Suppressor macrophage (primary cell): ENCODE data around the gene CDC42EP3.
A peak's percentile ranks its signal among the peaks of the same experiment; 100 is the strongest.

ENCODE experiments used
- DNase-seq, 4 experiments: peaks; one replicate each; pipeline ENCODE4 v3.0.0-alpha.2; 2020 to 2022

The CDC42EP3 gene

GRCh38 chr2:37617119-37617892, 54.1 kb downstream of the CDC42EP3 start:
- peak in 3 of 4 experiments; percentile 48 to 56 (median 55) for DNase-seq

GRCh38 chr2:37616677-37617005, 54.8 kb downstream of the CDC42EP3 start:
- DNase-seq: no peak

GRCh38 chr2:37615804-37616676, 55.4 kb downstream of the CDC42EP3 start:
- peak in 3 of 4 experiments; percentile 55 to 69 (median 61) for DNase-seq

GRCh38 chr2:37614061-37614738, 57.2 kb downstream of the CDC42EP3 start:
- DNase-seq: peak in 3 of 4 experiments; percentile 41 to 56 (median 51)

GRCh38 chr2:37612382-37612781, 59.1 kb downstream of the CDC42EP3 start:
- DNase-seq: no peak

- DNase-seq: no peak
Measured at GRCh38 chr2:37610638-37611289, 60.7 kb downstream of the CDC42EP3 start.

- DNase-seq: no peak
Measured at GRCh38 chr2:37609782-37610181, 61.7 kb downstream of the CDC42EP3 start.

- no peak for DNase-seq
Measured at GRCh38 chr2:37604716-37605115, 66.7 kb downstream of the CDC42EP3 start.

GRCh38 chr2:37602702-37603101, 68.7 kb downstream of the CDC42EP3 start:
- DNase-seq: no peak

GRCh38 chr2:37602040-37602439, 69.4 kb downstream of the CDC42EP3 start:
- DNase-seq: no peak

- no peak for DNase-seq
Measured at GRCh38 chr2:37601569-37601968, 69.9 kb downstream of the CDC42EP3 start.

- peak; percentile 31 to 78 (median 58) for DNase-seq
Measured at GRCh38 chr2:37600735-37601134, 70.7 kb downstream of the CDC42EP3 start.

GRCh38 chr2:37599688-37600525, 71.5 kb downstream of the CDC42EP3 start:
- DNase-seq: no peak

- no peak for DNase-seq
Measured at GRCh38 chr2:37593694-37594093, 77.7 kb downstream of the CDC42EP3 start.

- no peak for DNase-seq
Measured at GRCh38 chr2:37593024-37593423, 78.4 kb downstream of the CDC42EP3 start.
